HepG2 (cell line): ENCODE data around the gene HIGD1A. TPM values are rescaled to one million over a fixed set of nuclear protein-coding genes. Genes with fewer than 3 reads are reported as not detected.
A peak's percentile ranks its signal among the peaks of the same experiment; 100 is the strongest.

Source experiments
- ATAC-seq: fragments of 200-7000 bp; cut with Tn5 transposase; 3 replicates; pipeline ENCODE4 v1.9.1; 2020; ENCODE audit warnings: mild to moderate bottlenecking, moderate library complexity
- BruUV-seq: library from RNA; stranded (reverse); fragments of 400-500 nt; replicated peaks from 2 replicates; lab custom pipeline; 2021; lab: Mats Ljungman, UMichigan
- CTCF ChIA-PET: fragments of 300-600 bp; formaldehyde crosslinking; extraction: SDS; loops from one replicate; lab custom pipeline; 2021; ENCODE audit warnings: low total read pairs, inconsistent platforms, low intra/inter-chr PET ratio; lab: Yijun Ruan, JAX
- POLR2A ChIA-PET: fragments of 350-600 bp; sonication (Branson Sonifier 250); formaldehyde crosslinking; loops from one replicate; lab custom pipeline; 2020; ENCODE audit warnings: antibody characterized with exemption, inconsistent platforms; lab: Yijun Ruan, JAX
- DNase-seq: peaks from one replicate; pipeline ENCODE4 v3.0.0-alpha.2; 2015; ENCODE audit warnings: low spot score
- FAIRE-seq: peaks from 3 replicates; lab custom pipeline; 2011; peaks lifted over from hg19 to GRCh38; lab: Jason Lieb, UNC
- H2AFZ ChIP-seq: one replicate; pipeline ENCODE4 v1.6.1; 2011; ENCODE audit warnings: low read length, inconsistent platforms
- H3K27ac ChIP-seq: fragments of 300-600 bp; 3 replicates; pipeline ENCODE4 v1.8.0; 2011; ENCODE audit warnings: mixed run types, mild to moderate bottlenecking, mixed read lengths, low read length, inconsistent platforms; ENCODE audit not compliant: insufficient read depth; ENCODE audit errors: extremely low read length
- H3K27me3 ChIP-seq, 2 experiments: fragments of 200-600 bp in 1 of 2; 2 replicates in 1 of 2; 3 replicates in 1 of 2; pipeline versions ENCODE4 v1.6.0 to v1.8.0; 2011; ENCODE audit warnings: low read length in 2 of 2, mild to moderate bottlenecking in 2 of 2, moderate library complexity in 2 of 2, inconsistent platforms in 1 of 2; ENCODE audit not compliant: insufficient read depth in 2 of 2, control insufficient read depth in 1 of 2
- H3K36me3 ChIP-seq, 2 experiments: fragments of 200-600 bp in 1 of 2; replicated peaks in 1 of 2; 2 replicates in 1 of 2; 3 replicates in 1 of 2; pipeline versions ENCODE4 v1.5.1 to v1.8.0; 2011; ENCODE audit warnings: low read length in 2 of 2, inconsistent platforms in 1 of 2; ENCODE audit not compliant: insufficient read depth in 2 of 2, control insufficient read depth in 1 of 2
- H3K4me1 ChIP-seq: 2 replicates; pipeline ENCODE4 v1.5.1; 2012; ENCODE audit warnings: low read length, inconsistent platforms; ENCODE audit not compliant: insufficient read depth
- H3K4me2 ChIP-seq: 2 replicates; pipeline ENCODE4 v1.6.0; 2011; ENCODE audit warnings: low read depth, low read length, inconsistent platforms
- H3K4me3 ChIP-seq, 3 experiments: fragments of 200-600 bp in 1 of 3; sonication (generic), shearing (Covaris generic) in 1 of 3; replicated peaks in 1 of 3; 2 replicates each; pipeline ENCODE4 v1.5.1; 2011 to 2016; ENCODE audit warnings: low read length in 3 of 3, inconsistent platforms in 2 of 3, low read depth in 2 of 3, mild to moderate bottlenecking in 2 of 3, control low read depth in 1 of 3, mixed read lengths in 1 of 3; ENCODE audit not compliant: insufficient read depth in 1 of 3
- H3K79me2 ChIP-seq: one replicate; pipeline ENCODE4 v1.6.1; 2011; ENCODE audit warnings: low read length, inconsistent platforms; ENCODE audit not compliant: insufficient read depth
- H3K9ac ChIP-seq: 2 replicates; pipeline ENCODE4 v1.6.0; 2011; ENCODE audit warnings: mild to moderate bottlenecking, low read depth, low read length, inconsistent platforms; ENCODE audit not compliant: insufficient read depth
- H3K9me3 ChIP-seq: 2 replicates; pipeline ENCODE4 v1.5.1; 2012; ENCODE audit warnings: mild to moderate bottlenecking, low read length
- H4K20me1 ChIP-seq: 2 replicates; pipeline ENCODE4 v1.6.0; 2011; ENCODE audit warnings: inconsistent platforms, mild to moderate bottlenecking, low read length, moderate library complexity; ENCODE audit not compliant: insufficient read depth
- ARNT2 ChIP-seq: sonication (generic); formaldehyde crosslinking; IDR thresholded peaks from 2 replicates; pipeline ENCODE4 v1.8.0; 2022; ENCODE audit warnings: mild to moderate bottlenecking, low read depth, missing genetic modification reagents, moderate library complexity
- FOXM1 ChIP-seq: sonication (generic); formaldehyde crosslinking; IDR thresholded peaks from 2 replicates; pipeline ENCODE4 v1.5.0; 2020; ENCODE audit warnings: missing genetic modification reagents
- NFKBIZ ChIP-seq: IDR thresholded peaks from 2 replicates; pipeline ENCODE4 v1.6.1; 2018; ENCODE audit warnings: missing genetic modification reagents, missing compliant biosample characterization
- ZFP36L2 ChIP-seq: sonication (generic); formaldehyde crosslinking; IDR thresholded peaks from 2 replicates; pipeline ENCODE4 v1.4.0; 2020; ENCODE audit warnings: missing genetic modification reagents
- ZNF441 ChIP-seq: sonication (generic); formaldehyde crosslinking; IDR thresholded peaks from 2 replicates; pipeline ENCODE4 v1.7.0; 2021; ENCODE audit warnings: missing genetic modification reagents, borderline replicate concordance
- ZNF550 ChIP-seq: sonication (generic); formaldehyde crosslinking; IDR thresholded peaks from 2 replicates; pipeline ENCODE4 v1.4.0; 2020; ENCODE audit warnings: mild to moderate bottlenecking, missing genetic modification reagents, borderline replicate concordance
- ZSCAN21 ChIP-seq: sonication (generic); formaldehyde crosslinking; IDR thresholded peaks from 2 replicates; pipeline ENCODE4 v1.8.0; 2022; ENCODE audit warnings: mild to moderate bottlenecking, missing genetic modification reagents, moderate library complexity, borderline replicate concordance
- WGBS: methylation state at CpG from one replicate; pipeline ENCODE4 v1.1.6; 2017; ENCODE audit warnings: low lambda C conversion rate; 5-methylcytosine and 5-hydroxymethylcytosine counted together
- in situ Hi-C: cut with HindIII; loops from 2 replicates; pipeline ENCODE4 v1.10.0; 2017; ENCODE audit warnings: low pct_unique_long_range_greater_than_20kb; ENCODE audit not compliant: extremely low pct_ligation_motif_present
- intact Hi-C: fragments of 100-400 bp; cut with micrococcal nuclease; formaldehyde crosslinking; loops from one replicate; pipeline ENCODE4 v1.10.0; 2022; ENCODE audit not compliant: unreplicated experiment
- polyA plus RNA-seq, 8 experiments: library from polyadenylated mRNA; depleted of rRNA in 3 of 8; stranded (reverse) in 7 of 8; unstranded in 1 of 8; fragments of >200 nt; fragmentation: Illumina TruSeq in 4 of 8; extraction: Trizol in 4 of 8; gene quantifications; 2 replicates each; pipeline versions ENCODE4 v1.2.1 to v1.2.3, GENCODE V29; 2011 to 2016; ENCODE audit warnings: low read depth in 4 of 8, missing spikeins in 1 of 8, mixed read lengths in 1 of 8; ENCODE audit not compliant: insufficient read depth in 1 of 8
- total RNA-seq, 5 experiments: library from RNA; depleted of rRNA; stranded (reverse); fragments of >200 nt; fragmentation: Illumina TruSeq; extraction: Trizol; gene quantifications; 2 replicates each; pipeline ENCODE4 v1.2.3, GENCODE V29; 2016; ENCODE audit warnings: low read depth in 1 of 5
- TF ChIP-seq, protein P1 (sequence below): sonication (generic); formaldehyde crosslinking; IDR thresholded peaks from 2 replicates; pipeline ENCODE4 v1.9.0; 2021; ENCODE audit warnings: missing genetic modification reagents, mild to moderate bottlenecking, borderline replicate concordance

The HIGD1A gene
- total and polyA plus RNA-seq, 2 of the 13 experiments (the other 11 are each of a cell fraction or from before 2014, with no cell fraction given): 222 to 253 TPM

DNA sequence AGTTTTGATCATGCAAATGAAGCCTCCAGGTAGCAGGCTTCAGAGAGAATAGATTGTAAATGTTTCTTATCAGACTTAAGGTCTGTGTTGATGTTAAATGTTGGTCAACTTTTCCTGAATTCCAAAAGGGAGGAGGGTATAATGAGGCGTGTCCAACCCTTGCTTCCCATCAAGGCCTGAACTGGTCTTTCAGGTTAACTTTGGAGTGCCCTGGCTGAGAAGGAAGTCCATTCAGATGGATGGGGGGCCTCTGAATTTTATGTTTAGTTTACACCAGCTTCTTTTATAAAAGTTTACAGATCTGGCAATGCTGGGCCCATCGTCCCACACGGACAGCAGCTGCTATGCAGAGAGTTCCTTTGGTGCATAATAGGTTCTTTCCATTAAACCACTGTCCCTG is 40.2 kb downstream of the HIGD1A start:
- Histone ChIP-seq H3K27me3 (no peaks in the 10 kb centered on the region), H3K36me3 (no peaks in the 10 kb centered on the region), H3K27ac (no peak overlapping the region), H3K4me3 (no peak overlapping the region), H3K9ac (no peak overlapping the region), H3K4me1 (peaks cover 36% of the 10 kb centered on the region), H4K20me1 (no peaks in the 10 kb centered on the region), H3K4me2 (no peak overlapping the region), H3K9me3 (no peaks in the 10 kb centered on the region), H3K79me2 (no peaks in the 10 kb centered on the region), H2AFZ (no peak overlapping the region)
- TF ChIP-seq, protein P1, sequence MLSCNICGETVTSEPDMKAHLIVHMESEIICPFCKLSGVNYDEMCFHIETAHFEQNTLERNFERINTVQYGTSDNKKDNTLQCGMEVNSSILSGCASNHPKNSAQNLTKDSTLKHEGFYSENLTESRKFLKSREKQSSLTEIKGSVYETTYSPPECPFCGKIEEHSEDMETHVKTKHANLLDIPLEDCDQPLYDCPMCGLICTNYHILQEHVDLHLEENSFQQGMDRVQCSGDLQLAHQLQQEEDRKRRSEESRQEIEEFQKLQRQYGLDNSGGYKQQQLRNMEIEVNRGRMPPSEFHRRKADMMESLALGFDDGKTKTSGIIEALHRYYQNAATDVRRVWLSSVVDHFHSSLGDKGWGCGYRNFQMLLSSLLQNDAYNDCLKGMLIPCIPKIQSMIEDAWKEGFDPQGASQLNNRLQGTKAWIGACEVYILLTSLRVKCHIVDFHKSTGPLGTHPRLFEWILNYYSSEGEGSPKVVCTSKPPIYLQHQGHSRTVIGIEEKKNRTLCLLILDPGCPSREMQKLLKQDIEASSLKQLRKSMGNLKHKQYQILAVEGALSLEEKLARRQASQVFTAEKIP: no peak
- TF ChIP-seq ZNF441 (no peak), ZNF550 (CRISPR knock-in tag) (no peak), ARNT2 (CRISPR knock-in tag) (no peak), ZFP36L2 (no peak)
- no peak for DNase-seq
- BruUV-seq: no TSS peak
- no peak for FAIRE-seq
- intact Hi-C loops (no loop called here), in situ Hi-C loops (no loop called here)
- ChIA-PET CTCF (no interaction called here), POLR2A (no interaction called here)
- ATAC-seq: no peak
- 49% methylated on average over 3 of the region's 3 CpGs for WGBS

GRCh38 chr3:42763021-42763420 is 41.3 kb downstream of the HIGD1A start:
- peak overlapping the region; percentile 15; the same call in 1 of the 2 replicates for H3K4me2 ChIP-seq
- no peak overlapping the region for H3K27ac ChIP-seq
- H4K20me1 ChIP-seq: no peaks in the 10 kb centered on the region
- H2AFZ ChIP-seq: no peak overlapping the region
- H3K4me3 ChIP-seq: no peak overlapping the region
- FAIRE-seq (no peak), DNase-seq (no peak), ATAC-seq (no peak; the same call in 2 of the 3 replicates)
- intact Hi-C loops: no loop called here
- H3K4me1 ChIP-seq: peaks cover 36% of the 10 kb centered on the region
- POLR2A ChIA-PET: interaction anchor here (0.9 to 2.0 kb wide), 3 partner anchors 7 to 42 kb away, joined by 3 to 9 read pairs (median 4); partner anchors contain the start of gene HIGD1A
- 24% methylated on average over 2 of the region's 2 CpGs for WGBS
- no peaks in the 10 kb centered on the region for H3K27me3 ChIP-seq
- no peaks in the 10 kb centered on the region for H3K79me2 ChIP-seq
- CTCF ChIA-PET: no interaction called here
- no peak overlapping the region for H3K9ac ChIP-seq
- no TSS peak for BruUV-seq
- no peaks in the 10 kb centered on the region for H3K9me3 ChIP-seq
- in situ Hi-C loops: no loop called here
- no peaks in the 10 kb centered on the region for H3K36me3 ChIP-seq
- no peak for TF ChIP-seq NFKBIZ (CRISPR knock-in tag)
- TF ChIP-seq ZSCAN21 (CRISPR knock-in tag): no peak
- TF ChIP-seq FOXM1 (CRISPR knock-in tag): no peak
- TF ChIP-seq, all 625 proteins: peak for 0
